ENCODE measurements around the gene SRD5A2. TPM values are rescaled to one million over a fixed set of nuclear protein-coding genes. Genes with fewer than 3 reads are reported as not detected.

Gene SRD5A2, protein sequence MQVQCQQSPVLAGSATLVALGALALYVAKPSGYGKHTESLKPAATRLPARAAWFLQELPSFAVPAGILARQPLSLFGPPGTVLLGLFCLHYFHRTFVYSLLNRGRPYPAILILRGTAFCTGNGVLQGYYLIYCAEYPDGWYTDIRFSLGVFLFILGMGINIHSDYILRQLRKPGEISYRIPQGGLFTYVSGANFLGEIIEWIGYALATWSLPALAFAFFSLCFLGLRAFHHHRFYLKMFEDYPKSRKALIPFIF
- not detected in 2 replicates for total RNA-seq

DNA sequence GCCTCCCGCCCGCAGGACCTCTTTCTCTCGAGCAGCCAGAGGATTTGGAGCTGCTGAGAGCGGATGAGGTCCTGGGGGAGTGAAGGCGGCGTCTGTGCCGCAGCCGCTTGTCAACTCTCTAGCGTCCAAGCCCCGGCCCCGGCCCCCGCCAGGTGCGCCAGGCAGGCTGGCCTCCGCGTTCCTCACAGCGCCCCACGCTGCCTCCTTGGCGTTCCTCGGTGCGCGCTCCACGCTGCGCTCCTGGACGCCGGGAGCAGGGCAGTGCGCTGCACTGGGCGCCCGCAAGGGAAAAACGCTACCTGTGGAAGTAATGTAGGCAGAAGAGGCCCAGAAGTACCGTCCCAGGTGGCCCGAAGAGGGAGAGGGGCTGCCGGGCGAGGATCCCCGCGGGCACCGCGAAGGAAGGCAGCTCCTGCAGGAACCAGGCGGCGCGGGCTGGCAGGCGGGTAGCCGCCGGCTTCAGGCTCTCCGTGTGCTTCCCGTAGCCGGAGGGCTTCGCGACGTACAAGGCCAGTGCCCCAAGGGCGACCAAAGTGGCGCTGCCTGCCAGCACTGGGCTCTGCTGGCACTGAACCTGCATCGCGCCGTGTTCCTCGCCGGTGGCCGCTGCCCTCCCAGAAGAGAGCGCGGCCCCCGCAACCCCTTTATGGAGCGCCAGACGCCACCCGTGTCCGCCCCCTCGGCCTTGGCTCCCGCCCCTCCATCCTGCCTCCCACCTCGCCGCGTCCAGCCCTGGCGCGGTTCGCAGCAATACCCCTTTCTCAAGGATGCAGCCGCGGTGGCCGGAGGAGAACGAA lies at the start of gene SRD5A2:
SRD5A2 (minus strand) TSS at position 618 of the 797 bp plus-strand sequence; CDS start at position 580, 38 bp downstream.

Other genes starting within 250 kb of the SRD5A2 start
- 0.17 and 0.30 TPM in 2 replicates for gene XDH, start 166.2 kb downstream of the SRD5A2 start, total RNA-seq

Measured in bronchus fibroblast of lung (primary cell).